Body of pancreas (tissue), 4 donors: ENCODE results near the gene ZNF439. TPM values are rescaled to one million over a fixed set of nuclear protein-coding genes. Genes with fewer than 3 reads are reported as not detected.
"Not testable (repeated sequence)": the region's sequence is repeated elsewhere in the genome, so short reads cannot be mapped to it uniquely, and the experiment has no call there.

Experiments used
- ATAC-seq: fragments of 150-250 bp; one replicate; pipeline ENCODE4 v1.9.1; 2016
- DNase-seq, 4 donors: peaks; one replicate each; pipeline ENCODE4 v3.0.0-alpha.2; 2019
- H3K27ac ChIP-seq, 4 donors: fragments of 200-600 bp; sonication (generic); 1 replicate in 3 of 4; 2 replicates in 1 of 4; pipeline versions ENCODE4 v1.5.1 to v1.6.1; 2016 to 2019; ENCODE audit warnings: mild to moderate bottlenecking in 1 of 4, mixed read lengths in 1 of 4, moderate library complexity in 1 of 4
- H3K27me3 ChIP-seq, 2 donors: fragments of 200-600 bp; sonication (generic); one replicate each; pipeline ENCODE4 v1.6.0; 2016; ENCODE audit warnings: mild to moderate bottlenecking in 1 of 2
- H3K36me3 ChIP-seq, 2 donors: fragments of 200-600 bp; sonication (generic); replicated peaks in 1 of 2; 2 replicates each; pipeline ENCODE4 v1.5.1; 2016; ENCODE audit warnings: low read depth in 2 of 2; ENCODE audit not compliant: insufficient read depth in 1 of 2
- H3K4me1 ChIP-seq: fragments of 200-600 bp; sonication (generic); one replicate; pipeline ENCODE4 v1.6.0; 2016
- H3K4me3 ChIP-seq, 2 donors: fragments of 200-600 bp; sonication (generic); 1 replicate in 1 of 2; 2 replicates in 1 of 2; pipeline ENCODE4 v1.5.1; 2016 to 2019
- H3K9me3 ChIP-seq, 3 donors: fragments of 200-600 bp; sonication (generic); 1 replicate in 2 of 3; 2 replicates in 1 of 3; pipeline ENCODE4 v1.5.1; 2016
- POLR2A ChIP-seq, 3 donors: fragments of 450-650 bp; IDR thresholded peaks; one replicate each; pipeline ENCODE4 v1.6.1; 2016; ENCODE audit warnings: antibody characterized with exemption in 3 of 3, mild to moderate bottlenecking in 2 of 3
- WGBS, 2 donors: methylation state at CpG; one replicate each; pipeline ENCODE4 v1.1.5; 2017; 5-methylcytosine and 5-hydroxymethylcytosine counted together
- intact Hi-C: fragments of 100-400 bp; cut with DNase I; formaldehyde crosslinking; loops from one replicate; pipeline ENCODE4 v1.15.1; 2023
- total RNA-seq, 2 donors: library from RNA; depleted of rRNA; stranded (reverse); fragments of >200 nt; gene quantifications; one replicate each; pipeline ENCODE4 v1.1.0, GENCODE V29; 2016
- TF ChIP-seq, protein P1 (sequence below), 7 experiments: fragments of 450-650 bp in 4 of 7; fragments of 200-600 bp in 3 of 7; sonication (generic) in 3 of 7; IDR thresholded peaks; one replicate each; pipeline ENCODE4 v1.5.1; 2016 to 2019; ENCODE audit warnings: antibody characterized with exemption in 7 of 7

The ZNF439 gene
- total RNA-seq, 2 donors from 2014 or later, result 4.4 to 7.9 TPM

- Histone ChIP-seq H3K4me1 (peaks cover 21% of the 10 kb centered on the region), H3K9me3 (no peaks in the 10 kb centered on the region), H3K36me3 (no peaks in the 10 kb centered on the region), H3K27ac (peak within 1 kb of the TSS; percentile 84 to 94 (median 90)), H3K27me3 (no peaks in the 10 kb centered on the region), H3K4me3 (peak within 1 kb of the TSS; percentile 80 to 82)
- ATAC-seq (peak; percentile 100), DNase-seq (peak; percentile 97 to 99 (median 97))
- WGBS, 2 donors, result 0% methylated on average over 26 to 47 of the region's 55 CpGs
- peak; percentile 56 to 94 (median 92) for TF ChIP-seq POLR2A (IDR thresholded peaks at IDR 0.05)
- TF ChIP-seq, protein P1, sequence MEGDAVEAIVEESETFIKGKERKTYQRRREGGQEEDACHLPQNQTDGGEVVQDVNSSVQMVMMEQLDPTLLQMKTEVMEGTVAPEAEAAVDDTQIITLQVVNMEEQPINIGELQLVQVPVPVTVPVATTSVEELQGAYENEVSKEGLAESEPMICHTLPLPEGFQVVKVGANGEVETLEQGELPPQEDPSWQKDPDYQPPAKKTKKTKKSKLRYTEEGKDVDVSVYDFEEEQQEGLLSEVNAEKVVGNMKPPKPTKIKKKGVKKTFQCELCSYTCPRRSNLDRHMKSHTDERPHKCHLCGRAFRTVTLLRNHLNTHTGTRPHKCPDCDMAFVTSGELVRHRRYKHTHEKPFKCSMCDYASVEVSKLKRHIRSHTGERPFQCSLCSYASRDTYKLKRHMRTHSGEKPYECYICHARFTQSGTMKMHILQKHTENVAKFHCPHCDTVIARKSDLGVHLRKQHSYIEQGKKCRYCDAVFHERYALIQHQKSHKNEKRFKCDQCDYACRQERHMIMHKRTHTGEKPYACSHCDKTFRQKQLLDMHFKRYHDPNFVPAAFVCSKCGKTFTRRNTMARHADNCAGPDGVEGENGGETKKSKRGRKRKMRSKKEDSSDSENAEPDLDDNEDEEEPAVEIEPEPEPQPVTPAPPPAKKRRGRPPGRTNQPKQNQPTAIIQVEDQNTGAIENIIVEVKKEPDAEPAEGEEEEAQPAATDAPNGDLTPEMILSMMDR (IDR thresholded peaks at IDR 0.05), result no peak
- intact Hi-C loops, result no loop called here
Observed at GRCh38 chr19:11814029-11814699, 34.4 kb upstream of the ZNF439 start, which contains the start of gene ZNF440. TSS of gene ZNF440 (plus strand) at chr19:11814273. CDS start at chr19:11814448, 175 bp downstream.

- TF ChIP-seq POLR2A (IDR thresholded peaks at IDR 0.05), result no peak
- TF ChIP-seq, protein P1 (IDR thresholded peaks at IDR 0.05), result no peak
- WGBS, 2 donors, result 2 to 8% methylated on average over 12 to 13 of the region's 13 CpGs
Observed at GRCh38 chr19:11814700-11815035, 33.9 kb upstream of the ZNF439 start.

DNA sequence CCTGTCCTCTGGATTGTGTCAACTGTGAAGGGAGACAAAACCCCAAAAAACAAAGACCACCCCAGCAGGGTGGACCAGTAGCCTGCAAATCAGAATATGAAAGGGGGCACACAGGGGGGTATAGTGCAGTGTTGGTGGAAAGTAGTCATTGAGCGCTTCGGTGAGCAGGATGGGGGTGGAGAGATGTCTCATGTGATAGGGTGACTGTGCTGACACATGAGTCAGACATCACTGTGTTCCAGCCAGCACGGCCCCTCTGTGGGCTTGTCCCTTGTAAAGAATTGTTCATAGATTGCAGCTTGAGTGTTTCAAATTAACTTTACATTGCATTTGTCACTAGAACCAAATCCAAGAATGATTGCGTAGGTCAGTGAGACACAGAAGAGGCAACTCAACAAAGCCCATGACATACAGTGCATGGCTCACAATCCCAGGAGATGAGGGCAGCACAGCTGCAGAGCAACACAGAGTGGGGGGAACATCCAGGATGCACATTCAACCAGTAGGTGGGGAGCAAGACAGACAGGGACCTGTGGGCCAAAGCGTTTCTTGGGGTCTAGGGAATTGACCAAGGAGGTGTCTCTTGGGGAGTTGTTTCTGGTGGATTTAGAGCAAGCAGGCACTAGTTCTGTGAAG is 26.9 kb upstream of the ZNF439 start:
- 85 to 97% methylated on average over 5 of the region's 5 CpGs for WGBS, 2 donors
- intact Hi-C loops, result no loop called here
- Histone ChIP-seq H3K4me1 (no peaks in the 10 kb centered on the region), H3K36me3 (no peaks in the 10 kb centered on the region), H3K27me3 (no peaks in the 10 kb centered on the region), H3K4me3 (no peak overlapping the region), H3K27ac (no peak overlapping the region), H3K9me3 (no peaks in the 10 kb centered on the region)
- ATAC-seq (no peak), DNase-seq (no peak)
- TF ChIP-seq POLR2A (IDR thresholded peaks at IDR 0.05), result no peak
- TF ChIP-seq, protein P1 (IDR thresholded peaks at IDR 0.05), result no peak

More at GRCh38 chr19:11814700-11815035, 33.9 kb upstream of the ZNF439 start:
- DNase-seq, result peak in 2 of 4 donors; percentile 14 to 36
- intact Hi-C loops, result no loop called here
- peaks cover 21% of the 10 kb centered on the region for H3K4me1 ChIP-seq
- H3K9me3 ChIP-seq, result no peaks in the 10 kb centered on the region
- no peaks in the 10 kb centered on the region for H3K27me3 ChIP-seq
- no peaks in the 10 kb centered on the region for H3K36me3 ChIP-seq
- H3K27ac ChIP-seq, result peak overlapping the region; percentile 84 to 94 (median 90)
- ATAC-seq, result peak; percentile 32
- H3K4me3 ChIP-seq, result peak overlapping the region; percentile 80 to 82

DNA sequence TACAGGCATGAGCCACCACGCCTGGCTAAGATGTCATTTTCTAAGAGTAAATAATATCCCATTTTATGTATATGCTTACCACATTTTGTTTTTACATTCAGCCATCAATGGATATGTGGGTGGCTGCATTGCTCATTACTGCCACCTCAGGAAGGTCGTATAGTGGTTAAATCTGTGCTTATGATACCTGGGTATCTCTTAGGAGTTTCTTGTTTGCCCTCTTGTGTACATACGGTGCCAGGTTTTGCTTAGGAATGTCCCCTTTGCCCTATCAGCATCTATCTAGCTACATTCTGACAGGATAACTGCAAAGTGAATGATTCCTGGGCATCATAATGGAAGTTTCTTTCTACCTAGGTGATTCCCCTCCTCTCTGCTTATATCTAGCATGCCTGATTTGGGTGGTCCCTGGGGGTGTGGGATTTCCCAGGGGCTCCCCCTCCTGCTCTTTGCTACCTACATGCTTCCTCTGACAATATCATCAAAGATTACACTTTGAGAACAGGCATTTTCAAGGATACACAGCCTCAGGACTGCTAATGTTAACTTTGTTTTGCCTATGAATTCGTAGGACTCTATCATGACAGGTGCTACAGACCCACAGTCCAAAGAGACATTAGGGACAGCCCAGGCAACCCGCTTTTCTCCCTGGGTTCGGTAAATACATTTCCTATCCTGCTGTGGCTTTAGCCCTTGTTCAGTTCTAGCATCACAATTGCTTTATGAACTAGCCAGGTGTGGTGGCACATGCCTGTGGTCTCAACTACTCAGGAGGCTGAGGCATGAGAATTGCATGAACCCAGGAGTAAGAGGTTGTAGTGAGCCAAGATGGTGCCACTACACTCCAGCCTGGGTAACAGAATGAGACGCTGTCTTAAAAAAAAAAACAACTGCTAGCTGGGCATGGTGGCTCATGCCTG is 19.3 kb upstream of the ZNF439 start:
- 88 to 90% methylated on average over 7 of the region's 7 CpGs for WGBS, 2 donors
- H3K4me3 ChIP-seq, intact Hi-C loops, H3K27ac ChIP-seq, H3K27me3 ChIP-seq, DNase-seq, H3K4me1 ChIP-seq, ATAC-seq: not testable (repeated sequence)
- H3K9me3 ChIP-seq, result peaks cover 0 to 20% (median 0%) of the 10 kb centered on the region in 3 donors
- H3K36me3 ChIP-seq, result peaks cover 16 to 17% of the 10 kb centered on the region in 2 donors
